ENCODE data around the gene HLA-DQA1. TPM values are rescaled to one million over a fixed set of nuclear protein-coding genes. Genes with fewer than 3 reads are reported as not detected.

Gene HLA-DQA1
- total RNA-seq, 3 donors from 2014 or later (not counting 1 experiment from before 2014, with no cell fraction given), result 7.0 to 46.7 (median 39.9) TPM

- ATAC-seq (peak in 1 of 3 donors; percentile 64), DNase-seq (no peak)
- H3K4me3 Mint-ChIP-seq, result no peak overlapping the region
- peaks cover 0 to 2% of the 10 kb centered on the region in 2 donors for H3K27me3 Mint-ChIP-seq (ENCODE audit: low read depth in 2 of 2)
- intact Hi-C loops (cut with micrococcal nuclease), result no loop called here
- WGBS (ENCODE audit: insufficient coverage), result 33% methylated on average over 3 of the region's 3 CpGs
- no peaks in the 10 kb centered on the region for H3K4me1 ChIP-seq (ENCODE audit: control insufficient read depth, insufficient read depth, low read length)
- no peaks in the 10 kb centered on the region for H3K36me3 ChIP-seq (ENCODE audit: control insufficient read depth, insufficient read depth, low read length)
- H3K27ac Mint-ChIP-seq, result peak overlapping the region in 1 of 2 donors; percentile 45
- H3K9me3 Mint-ChIP-seq, result peaks cover 3 to 5% of the 10 kb centered on the region in 2 donors
- H3K27ac ChIP-seq (ENCODE audit: low read length), result no peak overlapping the region
- H3K4me1 Mint-ChIP-seq, result peaks cover 11 to 24% of the 10 kb centered on the region in 2 donors
- no peaks in the 10 kb centered on the region for H3K27me3 ChIP-seq (ENCODE audit: control insufficient read depth, insufficient read depth, low read length)
- TF ChIP-seq CTCF (IDR thresholded peaks at IDR 0.05), result no peak
- H3K9me3 ChIP-seq (ENCODE audit: control insufficient read depth, insufficient read depth, low read length), result no peaks in the 10 kb centered on the region
- peaks cover 8% of the 10 kb centered on the region for H3K36me3 Mint-ChIP-seq
- H3K4me3 ChIP-seq (ENCODE audit: low read length), result no peak overlapping the region
Measured at GRCh38 chr6:32615885-32616532, 21.2 kb upstream of the HLA-DQA1 start.

DNA sequence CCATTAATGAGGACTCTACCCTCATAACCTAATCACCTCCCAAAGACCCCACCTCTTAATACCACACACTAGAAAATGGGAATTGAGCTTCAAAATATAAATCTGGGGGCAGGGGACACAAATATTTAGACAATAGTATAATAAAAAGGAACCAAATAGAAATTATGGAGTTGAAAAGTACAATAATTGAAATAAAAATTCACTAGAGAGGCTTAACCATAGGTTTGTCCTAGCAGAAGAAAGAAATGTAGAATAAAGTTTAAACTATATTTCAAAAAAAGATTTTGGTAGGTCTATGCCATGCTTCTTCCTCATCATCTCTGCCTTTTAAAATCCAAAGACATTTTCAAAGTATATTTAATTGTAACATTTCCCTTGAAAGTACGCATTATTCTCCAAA lies 19.5 kb upstream of the HLA-DQA1 start:
- TF ChIP-seq CTCF (IDR thresholded peaks at IDR 0.05), result no peak
- DNase-seq (no peak), ATAC-seq (no peak)
- 100% methylated on average over 1 of the region's 1 CpG for WGBS (ENCODE audit: insufficient coverage)
- no peak overlapping the region for H3K27ac Mint-ChIP-seq
- peaks cover 10% of the 10 kb centered on the region for H3K4me1 ChIP-seq (ENCODE audit: control insufficient read depth, insufficient read depth, low read length)
- H3K9me3 ChIP-seq (ENCODE audit: control insufficient read depth, insufficient read depth, low read length), result no peaks in the 10 kb centered on the region
- H3K4me1 Mint-ChIP-seq, result peaks cover 29 to 40% of the 10 kb centered on the region in 2 donors
- H3K27me3 Mint-ChIP-seq (ENCODE audit: low read depth in 2 of 2), result peaks cover 0 to 2% of the 10 kb centered on the region in 2 donors
- H3K27ac ChIP-seq (ENCODE audit: low read length), result no peak overlapping the region
- peaks cover 8% of the 10 kb centered on the region for H3K36me3 Mint-ChIP-seq
- peaks cover 3 to 5% of the 10 kb centered on the region in 2 donors for H3K9me3 Mint-ChIP-seq
- intact Hi-C loops (cut with micrococcal nuclease), result no loop called here
- no peaks in the 10 kb centered on the region for H3K27me3 ChIP-seq (ENCODE audit: control insufficient read depth, insufficient read depth, low read length)
- no peak overlapping the region for H3K4me3 ChIP-seq (ENCODE audit: low read length)
- no peaks in the 10 kb centered on the region for H3K36me3 ChIP-seq (ENCODE audit: control insufficient read depth, insufficient read depth, low read length)
- H3K4me3 Mint-ChIP-seq, result no peak overlapping the region

DNA sequence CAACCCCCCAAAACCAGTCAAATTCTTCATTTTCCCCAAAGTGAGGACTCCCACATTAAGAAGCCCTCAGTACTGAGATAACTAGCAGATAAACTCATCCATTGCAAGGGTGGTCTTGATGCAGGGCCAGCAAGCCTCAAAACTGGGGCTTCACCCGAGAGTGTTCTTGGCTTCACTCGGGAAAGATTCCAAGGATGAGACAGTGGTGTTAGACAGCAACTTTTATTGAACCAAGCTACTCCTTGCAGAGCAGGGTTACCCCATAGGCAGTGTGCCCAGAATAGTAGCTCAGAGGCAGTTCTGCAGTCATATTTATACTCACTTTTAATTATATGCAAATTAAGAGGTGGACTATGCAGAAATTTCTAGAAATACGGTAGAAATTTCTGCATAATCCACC lies 15.8 kb upstream of the HLA-DQA1 start:
- Mint-ChIP-seq H3K36me3 (peaks cover 8% of the 10 kb centered on the region), H3K4me1 (peaks cover 42 to 44% of the 10 kb centered on the region in 2 donors), H3K27me3 (ENCODE audit: low read depth in 2 of 2) (peaks cover 0 to 2% of the 10 kb centered on the region in 2 donors), H3K9me3 (peaks cover 3 to 5% of the 10 kb centered on the region in 2 donors), H3K27ac (peak overlapping the region; percentile 90 to 99), H3K4me3 (peak overlapping the region; percentile 28)
- ATAC-seq, result no peak
- TF ChIP-seq CTCF (IDR thresholded peaks at IDR 0.05), result no peak
- 98% methylated on average over 2 of the region's 3 CpGs for WGBS (ENCODE audit: insufficient coverage)
- H3K4me1 ChIP-seq (ENCODE audit: control insufficient read depth, insufficient read depth, low read length), result peaks cover 14% of the 10 kb centered on the region
- no peaks in the 10 kb centered on the region for H3K36me3 ChIP-seq (ENCODE audit: control insufficient read depth, insufficient read depth, low read length)
- peak overlapping the region; percentile 97 for H3K27ac ChIP-seq (ENCODE audit: low read length)
- H3K9me3 ChIP-seq (ENCODE audit: control insufficient read depth, insufficient read depth, low read length), result no peaks in the 10 kb centered on the region
- H3K4me3 ChIP-seq (ENCODE audit: low read length), result no peak overlapping the region
- no peak for DNase-seq
- no peaks in the 10 kb centered on the region for H3K27me3 ChIP-seq (ENCODE audit: control insufficient read depth, insufficient read depth, low read length)
- intact Hi-C loops (cut with micrococcal nuclease), result no loop called here
